ENCODE results near the gene FHAD1.

Gene FHAD1

GRCh38 chr1:15394258-15394690 is 147.3 kb downstream of the FHAD1 start:
- DNase-seq (ENCODE audit: low read depth, low spot score), result no peak

DNA sequence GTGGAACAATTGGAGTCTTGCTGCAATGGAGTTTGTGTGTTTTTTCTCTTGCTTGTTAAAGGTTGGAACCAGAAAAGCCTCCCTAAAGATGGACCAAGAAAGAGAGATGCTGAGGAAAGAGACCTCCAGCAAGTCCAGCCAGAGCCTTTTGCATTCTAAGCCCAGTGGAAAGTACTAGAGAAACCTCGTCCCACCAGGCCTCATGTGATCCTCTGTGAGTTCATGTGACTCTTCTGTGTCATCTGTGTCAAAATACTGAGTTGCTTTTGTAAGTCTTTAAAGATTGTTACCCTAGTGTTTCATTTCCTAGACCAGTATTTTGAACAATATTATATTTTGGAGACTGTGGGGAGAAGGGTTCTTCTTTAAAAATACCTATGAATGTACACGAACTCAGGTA is 150.2 kb downstream of the FHAD1 start:
- DNase-seq (ENCODE audit: low read depth, low spot score), result no peak

DNA sequence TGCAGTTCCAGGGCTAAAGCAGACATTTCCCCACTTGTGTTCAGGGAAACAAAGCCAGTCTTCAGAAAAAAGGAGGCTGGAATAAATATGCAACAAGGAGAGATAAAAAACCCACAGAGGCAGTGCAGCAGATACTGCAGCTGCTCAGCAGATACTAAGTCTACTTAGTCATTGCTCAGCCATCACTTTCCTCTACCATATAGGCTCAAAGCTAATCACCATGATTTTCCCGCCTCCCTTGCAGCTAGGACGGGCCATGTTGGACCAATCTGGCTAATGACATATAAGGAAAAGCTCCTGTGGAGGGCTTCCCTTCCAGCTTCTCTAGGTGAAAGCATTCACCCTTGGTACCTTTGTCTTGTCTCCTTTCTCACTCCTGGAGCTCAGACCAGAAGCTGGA is 152.7 kb downstream of the FHAD1 start:
- no peak for DNase-seq (ENCODE audit: low read depth, low spot score)

GRCh38 chr1:15400627-15401026 is 153.6 kb downstream of the FHAD1 start:
- no peak for DNase-seq (ENCODE audit: low read depth, low spot score)

DNA sequence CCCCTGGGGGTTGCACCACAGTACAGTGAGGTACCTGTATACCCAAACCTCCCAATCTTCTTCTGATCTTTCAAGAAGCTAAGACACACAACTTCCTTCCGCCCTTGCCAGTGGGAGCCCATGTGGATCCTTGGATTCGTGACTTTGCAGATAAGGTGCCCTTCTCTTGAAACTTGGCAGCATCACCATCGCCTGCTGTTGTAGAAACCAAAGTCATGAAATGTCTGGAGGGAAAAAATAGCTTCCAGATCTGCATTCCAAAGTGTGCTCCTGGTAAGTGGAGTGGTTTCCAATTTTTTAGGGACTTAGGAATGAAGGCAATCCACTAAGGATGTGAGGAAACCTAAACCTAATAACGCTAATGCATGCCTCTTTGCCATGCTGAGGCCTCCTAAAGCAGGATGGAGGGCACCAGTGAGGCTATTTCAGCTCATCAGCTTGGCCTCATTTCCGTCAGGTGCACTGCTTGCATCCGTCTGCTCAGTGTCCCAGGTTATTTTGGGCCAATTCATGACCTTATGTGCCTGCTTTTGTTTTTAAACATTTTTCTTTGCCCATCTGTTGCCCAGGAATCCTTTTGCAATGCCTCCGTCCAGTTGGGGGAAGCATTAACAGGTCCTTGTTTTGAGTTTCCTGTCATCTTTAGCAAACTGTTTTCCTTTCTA is 154.5 kb downstream of the FHAD1 start:
- DNase-seq (ENCODE audit: low read depth, low spot score), result no peak

DNA sequence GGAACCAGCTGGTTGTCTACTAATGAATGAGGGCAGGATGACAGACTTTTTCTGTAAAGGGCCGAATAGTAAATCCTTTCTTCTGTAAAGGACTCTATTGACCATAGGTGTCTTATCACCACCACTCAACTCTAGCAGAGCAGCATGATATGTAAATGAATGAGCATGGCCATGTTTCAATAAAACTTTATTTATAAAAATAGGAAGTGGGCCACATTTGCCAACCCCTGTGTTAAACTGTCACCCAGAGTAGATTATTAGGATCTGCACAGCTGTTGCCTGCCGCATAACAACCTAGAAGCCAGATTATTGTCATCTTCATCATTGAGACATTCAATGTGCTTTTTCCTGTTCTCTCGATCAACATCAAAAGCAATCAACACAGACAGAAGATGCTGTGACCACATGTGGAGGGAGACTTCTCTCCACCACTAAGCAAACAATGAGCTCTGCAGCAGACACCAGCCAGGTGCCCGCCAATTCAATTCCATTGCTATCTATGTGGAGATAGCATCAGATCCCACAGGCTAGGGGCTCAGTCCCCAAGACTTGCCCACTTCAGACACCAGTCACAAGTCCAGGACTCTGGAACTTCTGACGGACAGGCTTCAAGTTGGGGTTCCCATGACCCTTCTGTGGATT is 155.9 kb downstream of the FHAD1 start:
- DNase-seq (ENCODE audit: low read depth, low spot score), result no peak

DNA sequence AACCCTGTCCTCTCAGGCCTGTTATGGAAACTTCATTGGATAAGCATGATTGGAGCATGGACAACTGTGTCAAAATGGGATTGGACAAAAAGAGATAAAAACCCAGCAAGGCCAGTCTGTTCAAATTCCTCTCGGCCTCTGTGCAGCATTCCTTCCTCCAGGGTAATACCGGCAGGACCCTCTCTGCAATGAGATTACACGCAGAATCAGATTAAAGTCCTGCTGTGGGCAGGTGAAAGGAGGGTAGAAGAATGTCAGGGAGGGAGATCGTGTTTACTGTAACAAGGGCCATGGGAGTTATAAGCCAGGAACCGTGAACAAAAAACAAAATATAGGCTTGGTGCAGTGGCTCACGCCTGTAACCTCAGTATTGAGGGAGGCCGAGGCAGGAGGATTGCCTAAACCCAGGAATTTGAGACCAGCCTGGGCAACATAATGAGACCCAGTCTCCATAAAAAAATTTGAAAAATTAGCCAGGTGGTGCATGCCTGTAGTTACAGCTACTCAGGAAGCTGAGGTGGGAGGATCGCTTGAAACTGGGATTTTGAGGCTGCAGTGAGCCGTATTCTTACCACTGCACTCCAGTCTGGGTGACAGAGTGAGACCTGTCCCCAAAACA is 157.0 kb downstream of the FHAD1 start:
- no peak for DNase-seq (ENCODE audit: low read depth, low spot score)

- DNase-seq (ENCODE audit: low read depth, low spot score), result no peak
These were observed 158.3 kb downstream of the FHAD1 start for GRCh38 chr1:15405106-15405850.

DNA sequence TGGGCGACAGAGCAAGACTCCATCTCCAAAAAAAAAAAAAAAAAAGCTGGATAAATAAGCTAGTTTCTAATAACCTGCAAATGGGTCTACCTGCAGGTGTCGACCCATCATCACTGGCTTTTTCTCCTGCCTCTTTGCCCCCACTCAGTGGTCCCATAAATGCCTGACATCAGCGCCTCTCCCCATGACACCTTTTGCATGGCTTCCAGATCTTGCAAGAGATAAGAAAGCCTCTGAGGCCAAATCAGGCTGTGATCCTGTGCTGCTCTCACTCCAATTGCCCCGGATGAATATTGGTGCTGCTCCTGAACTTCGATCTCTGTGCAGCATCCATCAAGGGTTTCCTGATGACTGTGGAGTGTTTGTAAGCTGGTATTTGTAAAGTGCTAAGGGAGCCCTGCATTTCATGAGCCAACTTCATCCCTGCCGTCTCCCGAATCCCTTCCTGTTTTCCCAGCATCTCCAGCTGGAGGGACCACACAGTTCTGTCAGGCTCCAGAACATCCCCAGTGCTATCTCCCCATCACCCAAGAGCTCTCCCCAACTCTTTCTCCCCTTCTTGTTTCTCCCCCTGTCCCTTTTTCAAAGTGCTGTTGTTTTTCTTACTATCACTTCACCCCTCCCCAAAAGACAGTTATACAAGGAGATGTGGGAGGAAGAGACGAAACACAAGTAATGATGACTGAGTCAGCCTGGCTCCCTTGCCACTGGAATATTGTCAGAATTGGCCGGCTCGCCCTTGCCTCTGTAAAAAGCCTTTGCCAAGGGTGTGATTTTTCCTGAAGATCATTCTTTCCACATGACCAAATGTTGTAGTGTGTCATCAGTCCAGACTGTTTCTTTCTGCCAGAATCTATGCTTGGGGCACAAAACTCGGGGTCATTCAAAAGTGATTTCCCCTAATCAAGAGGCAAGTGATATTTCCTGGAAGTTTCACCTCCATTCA is 159.9 kb downstream of the FHAD1 start:
- DNase-seq (ENCODE audit: low read depth, low spot score), result peak; percentile 75

- DNase-seq (ENCODE audit: low read depth, low spot score), result no peak
These were observed 160.6 kb downstream of the FHAD1 start for GRCh38 chr1:15407580-15407979.

GRCh38 chr1:15408890-15409387 is 161.9 kb downstream of the FHAD1 start:
- no peak for DNase-seq (ENCODE audit: low read depth, low spot score)

GRCh38 chr1:15409388-15410222 is 162.6 kb downstream of the FHAD1 start, which contains the start of gene EFHD2:
TSS of gene EFHD2 (plus strand) at chr1:15409888. CDS start at chr1:15409972, 84 bp downstream.
- DNase-seq (ENCODE audit: low read depth, low spot score), result peak; percentile 92

- no peak for DNase-seq (ENCODE audit: low read depth, low spot score)
These were observed 163.3 kb downstream of the FHAD1 start for GRCh38 chr1:15410223-15410883.

DNA sequence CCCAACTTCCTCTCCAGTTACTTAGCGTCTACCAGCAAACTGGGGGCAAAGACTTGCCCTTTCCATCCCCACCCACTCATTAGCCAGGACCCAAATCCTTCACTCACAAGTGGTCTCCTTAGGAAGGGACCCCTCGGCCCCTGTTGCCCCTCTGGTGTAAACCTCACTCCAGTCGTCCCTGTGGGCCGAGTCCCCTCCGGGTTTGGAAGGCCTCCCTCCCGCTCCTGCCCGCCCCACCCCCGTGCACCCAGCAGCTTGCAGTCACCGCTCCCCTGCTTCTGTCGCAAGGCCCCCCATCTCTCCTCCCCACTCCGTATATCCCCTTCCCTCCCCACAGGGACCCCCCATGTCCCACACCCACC is 163.8 kb downstream of the FHAD1 start:
- DNase-seq (ENCODE audit: low read depth, low spot score), result no peak

- DNase-seq (ENCODE audit: low read depth, low spot score), result no peak
These were observed 164.6 kb downstream of the FHAD1 start for GRCh38 chr1:15411593-15412137.

GRCh38 chr1:15412175-15412800 is 165.3 kb downstream of the FHAD1 start:
- peak; percentile 45 for DNase-seq (ENCODE audit: low read depth, low spot score)

DNA sequence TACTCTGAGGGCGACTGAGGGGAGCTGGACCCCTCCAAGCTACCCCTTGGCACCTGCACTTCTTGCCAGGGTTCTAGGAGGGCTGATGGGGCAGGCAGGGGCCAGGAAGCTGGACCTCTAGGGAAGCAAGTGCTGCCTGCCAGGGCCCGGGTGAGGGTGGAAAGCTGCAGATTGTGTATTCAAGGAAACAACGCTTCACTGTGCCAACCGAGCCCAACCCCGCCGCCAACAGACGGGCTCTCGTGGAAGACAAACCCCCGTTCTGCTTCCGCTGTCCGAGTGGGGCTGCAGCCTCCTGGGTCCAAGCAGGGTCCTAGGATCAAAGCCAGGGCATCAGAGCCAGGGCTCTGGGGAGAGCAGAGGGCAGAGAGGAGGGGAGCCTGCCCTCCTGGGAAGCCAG is 165.8 kb downstream of the FHAD1 start:
- DNase-seq (ENCODE audit: low read depth, low spot score), result no peak

DNA sequence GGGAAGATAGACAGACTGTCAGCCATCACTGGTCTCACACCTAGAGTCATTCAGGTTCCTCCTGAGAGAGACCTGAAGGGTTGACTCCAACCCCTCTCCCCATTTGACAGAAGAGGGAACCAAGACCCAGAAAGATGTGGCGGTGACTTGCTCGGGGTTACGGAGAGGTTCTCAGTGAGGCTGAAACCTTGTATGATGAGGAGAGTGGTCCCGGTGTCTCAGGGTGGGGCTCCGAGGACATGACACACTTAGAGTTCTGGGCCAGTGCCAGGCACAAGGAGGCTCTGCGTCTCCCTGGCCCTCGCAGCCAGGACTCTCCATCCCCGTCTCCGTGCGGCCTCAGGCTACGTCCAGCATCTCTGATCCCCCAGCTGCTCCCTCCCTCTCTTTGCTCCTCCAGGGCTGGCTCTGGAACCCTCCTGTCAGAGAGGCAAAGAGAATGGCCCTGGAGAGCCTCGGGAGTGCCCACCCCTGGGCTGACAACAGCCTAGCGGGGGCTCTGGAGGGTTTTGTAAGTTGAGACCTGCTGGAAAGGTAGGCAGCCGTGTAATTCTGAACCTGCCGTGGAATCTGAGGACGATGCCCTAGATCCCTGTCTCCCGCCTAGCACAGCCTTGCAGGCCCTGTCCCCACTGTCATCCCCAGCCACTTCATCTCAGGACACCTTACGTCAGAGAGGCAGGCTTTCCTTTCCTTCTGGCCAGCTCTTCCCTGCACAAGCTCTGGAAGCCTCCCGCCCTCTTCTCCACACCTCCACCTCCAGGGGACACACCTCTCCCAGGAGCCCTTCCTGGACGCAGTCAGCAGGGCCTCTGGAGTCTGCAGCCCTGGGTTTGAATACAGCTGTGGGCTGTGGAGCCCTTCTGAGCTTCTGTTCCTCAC is 166.8 kb downstream of the FHAD1 start:
- no peak for DNase-seq (ENCODE audit: low read depth, low spot score)
